ENCODE data around the gene GNMT. TPM values are rescaled to one million over a fixed set of nuclear protein-coding genes. Genes with fewer than 3 reads are reported as not detected.

The GNMT gene
- polyA plus RNA-seq, 3 donors = 0.57 to 1.9 (median 1.5) TPM

DNA sequence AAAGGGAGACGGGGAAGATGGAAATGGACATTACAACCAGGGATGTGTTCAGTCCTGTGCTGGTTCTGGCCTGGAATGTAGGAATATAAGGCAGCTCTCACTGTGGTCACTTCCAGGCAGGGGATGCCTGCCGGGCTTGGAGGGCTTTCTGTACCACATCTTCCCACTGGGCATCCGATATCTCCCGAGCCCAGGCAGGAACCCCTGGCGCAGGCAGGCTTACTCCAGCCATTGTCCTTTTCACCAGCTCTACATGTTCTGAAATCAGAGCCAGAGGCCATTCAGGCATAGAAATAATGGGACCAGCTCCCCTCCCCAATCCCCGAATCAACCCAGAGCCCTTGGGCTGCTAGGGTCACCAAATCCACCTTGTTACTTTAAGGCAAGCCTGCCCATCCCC lies 51.8 kb downstream of the GNMT start:
- DNase-seq = no peak

DNA sequence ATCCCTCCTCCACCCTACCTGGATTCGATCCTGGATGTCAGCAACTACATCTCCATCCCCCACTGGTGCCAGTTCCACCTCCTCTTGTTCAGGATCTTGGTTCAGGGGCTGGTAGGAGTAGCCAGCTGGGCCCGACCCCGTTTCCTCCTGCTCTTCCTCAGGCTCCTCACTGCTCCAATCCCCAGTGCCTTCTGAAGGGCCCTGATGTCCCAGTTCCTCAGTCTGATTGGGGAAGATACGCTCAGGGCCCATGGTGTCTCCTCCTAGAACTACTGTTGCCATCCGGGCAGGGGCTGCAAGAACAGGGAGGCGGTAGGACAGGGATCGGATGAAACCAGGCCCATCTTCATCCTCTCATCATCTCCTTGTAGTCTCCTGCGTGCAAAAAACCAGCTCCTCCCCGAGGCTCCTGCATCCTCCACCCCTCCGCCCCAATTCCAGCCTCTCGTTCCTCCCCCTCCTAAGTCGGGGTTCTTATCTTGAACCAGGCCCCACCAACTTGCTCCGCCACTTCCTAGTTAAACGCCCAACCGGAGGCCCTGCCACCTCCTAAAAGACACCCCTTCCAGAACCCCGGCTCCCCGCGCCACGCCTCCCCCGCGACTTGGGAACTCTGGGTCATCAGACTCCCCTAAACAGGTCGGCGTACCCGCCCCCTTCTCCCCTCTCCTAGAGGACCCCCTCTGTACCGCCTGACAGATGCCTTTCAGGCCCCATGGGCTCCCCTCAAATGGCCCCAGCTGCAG lies 52.7 kb downstream of the GNMT start:
- peak; percentile 11 for DNase-seq

Other genes with a start within 250 kb of the GNMT start
- 1 to 10 TPM; 2.3 to 3.0 (median 2.9) TPM for gene PRPH2, start 238.2 kb upstream of the GNMT start, polyA plus RNA-seq (ENCODE audit: insufficient read length in 3 of 3)
- 10 to 100 TPM; 24.3 to 26.1 (median 24.6) TPM for gene TBCC, start 214.7 kb upstream of the GNMT start, polyA plus RNA-seq (ENCODE audit: insufficient read length in 3 of 3)
- gene BICRAL, start 178.7 kb upstream of the GNMT start, polyA plus RNA-seq (ENCODE audit: insufficient read length in 3 of 3) = 10 to 100 TPM; 13.9 to 17.3 (median 15.2) TPM
- 100 to 1,000 TPM in 2 of 3 donors, 10 to 100 TPM in 1; 87.3 to 135 (median 113) TPM for gene RPL7L1, start 81.1 kb upstream of the GNMT start, polyA plus RNA-seq (ENCODE audit: insufficient read length in 3 of 3)
- gene PTCRA, start 44.7 kb upstream of the GNMT start, polyA plus RNA-seq (ENCODE audit: insufficient read length in 3 of 3) = under 1 TPM; 0.23 to 0.48 (median 0.41) TPM
- gene CNPY3, start 31.3 kb upstream of the GNMT start, polyA plus RNA-seq (ENCODE audit: insufficient read length in 3 of 3) = 10 to 100 TPM; 59.3 to 68.5 (median 61.7) TPM
- 10 to 100 TPM; 27.8 to 35.3 (median 33.0) TPM for gene PEX6, start 18.4 kb downstream of the GNMT start, polyA plus RNA-seq (ENCODE audit: insufficient read length in 3 of 3)
- gene PPP2R5D, start 23.8 kb downstream of the GNMT start, polyA plus RNA-seq (ENCODE audit: insufficient read length in 3 of 3) = 10 to 100 TPM; 60.6 to 63.9 (median 62.5) TPM
- 100 to 1,000 TPM in 1 of 3 donors, 10 to 100 TPM in 2; 82.2 to 103 (median 85.9) TPM for gene MEA1, start 53.2 kb downstream of the GNMT start, polyA plus RNA-seq (ENCODE audit: insufficient read length in 3 of 3)
- gene KLHDC3, start 53.5 kb downstream of the GNMT start, polyA plus RNA-seq (ENCODE audit: insufficient read length in 3 of 3) = 100 to 1,000 TPM in 2 of 3 donors, 10 to 100 TPM in 1; 95.6 to 106 (median 106) TPM
- gene RRP36, start 60.9 kb downstream of the GNMT start, polyA plus RNA-seq (ENCODE audit: insufficient read length in 3 of 3) = 10 to 100 TPM; 54.1 to 59.7 (median 56.8) TPM
- 10 to 100 TPM; 55.9 to 62.2 (median 59.2) TPM for gene CUL7, start 93.1 kb downstream of the GNMT start, polyA plus RNA-seq (ENCODE audit: insufficient read length in 3 of 3)
- 10 to 100 TPM; 65.2 to 69.9 (median 69.9) TPM for gene MRPL2, start 98.7 kb downstream of the GNMT start, polyA plus RNA-seq (ENCODE audit: insufficient read length in 3 of 3)
- 10 to 100 TPM; 58.0 to 82.5 (median 78.5) TPM for gene KLC4, start 98.9 kb downstream of the GNMT start, polyA plus RNA-seq (ENCODE audit: insufficient read length in 3 of 3)
- 100 to 1,000 TPM; 229 to 267 (median 251) TPM for gene PTK7, start 115.6 kb downstream of the GNMT start, polyA plus RNA-seq (ENCODE audit: insufficient read length in 3 of 3)
- gene SRF, start 210.5 kb downstream of the GNMT start, polyA plus RNA-seq (ENCODE audit: insufficient read length in 3 of 3) = 10 to 100 TPM; 29.0 to 34.7 (median 32.5) TPM
- gene CUL9, start 221.4 kb downstream of the GNMT start, polyA plus RNA-seq (ENCODE audit: insufficient read length in 3 of 3) = 10 to 100 TPM; 34.3 to 52.2 (median 47.5) TPM

All from renal pelvis (tissue), 4 donors.